GM20000 (cell line): ENCODE measurements around the gene LBHD1.

ENCODE experiments used
- DNase-seq: peaks from one replicate; pipeline ENCODE4 v3.0.0; 2012; ENCODE audit warnings: low spot score
- CTCF ChIP-seq: IDR thresholded peaks from 2 replicates; pipeline ENCODE4 v1.5.1; 2012; ENCODE audit warnings: mild to moderate bottlenecking, control low read depth; ENCODE audit errors: extremely low read depth, missing control alignments

The LBHD1 gene

GRCh38 chr11:62688491-62688890 is 16.4 kb upstream of the LBHD1 start:
- TF ChIP-seq CTCF: no peak
- no peak for DNase-seq

GRCh38 chr11:62687508-62688396 is 15.7 kb upstream of the LBHD1 start:
- no peak for DNase-seq

DNA sequence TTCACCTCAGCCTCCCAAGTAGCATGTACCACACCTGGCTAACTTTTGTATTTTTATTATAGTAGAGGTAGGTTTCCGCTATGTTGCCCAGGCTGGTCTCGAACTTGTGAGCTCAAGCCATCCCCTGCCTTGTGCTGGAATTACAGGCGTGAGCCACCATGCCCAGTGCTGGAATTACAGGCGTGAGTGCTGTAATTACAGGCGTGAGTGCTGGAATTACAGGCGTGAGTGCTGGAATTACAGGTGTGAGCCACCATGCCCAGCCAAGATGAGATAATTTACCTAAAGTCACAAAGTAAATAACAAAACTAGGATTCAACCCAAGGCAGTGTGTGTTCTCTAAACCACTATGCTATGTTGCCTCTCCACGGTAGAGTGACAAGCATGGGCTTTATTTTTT is 10.5 kb upstream of the LBHD1 start:
- no peak for TF ChIP-seq CTCF
- no peak for DNase-seq

More at GRCh38 chr11:62687508-62688396, 15.7 kb upstream of the LBHD1 start:
- no peak for TF ChIP-seq CTCF

DNA sequence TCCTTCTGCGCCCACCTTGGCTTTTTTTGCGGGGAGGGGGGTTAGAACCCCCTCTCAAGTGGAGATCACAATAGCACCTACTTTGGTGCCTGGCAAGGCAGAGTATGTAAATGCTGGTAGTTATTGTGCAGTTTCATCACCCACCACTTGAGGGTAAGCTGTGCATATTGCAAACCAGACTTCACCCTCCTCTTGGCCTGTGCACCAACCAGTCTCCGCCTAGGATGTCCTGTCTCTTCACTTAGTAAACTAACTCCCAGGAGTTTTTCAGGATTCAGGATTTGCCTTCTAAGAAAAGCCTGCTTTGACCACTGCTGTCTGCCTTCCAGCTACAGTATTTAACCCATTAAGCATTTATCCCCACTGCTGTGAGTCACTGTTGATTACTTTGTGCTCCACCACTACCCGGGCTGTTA is 8.8 kb upstream of the LBHD1 start:
- peak; percentile 38 for TF ChIP-seq CTCF
- DNase-seq: peak; percentile 73

DNA sequence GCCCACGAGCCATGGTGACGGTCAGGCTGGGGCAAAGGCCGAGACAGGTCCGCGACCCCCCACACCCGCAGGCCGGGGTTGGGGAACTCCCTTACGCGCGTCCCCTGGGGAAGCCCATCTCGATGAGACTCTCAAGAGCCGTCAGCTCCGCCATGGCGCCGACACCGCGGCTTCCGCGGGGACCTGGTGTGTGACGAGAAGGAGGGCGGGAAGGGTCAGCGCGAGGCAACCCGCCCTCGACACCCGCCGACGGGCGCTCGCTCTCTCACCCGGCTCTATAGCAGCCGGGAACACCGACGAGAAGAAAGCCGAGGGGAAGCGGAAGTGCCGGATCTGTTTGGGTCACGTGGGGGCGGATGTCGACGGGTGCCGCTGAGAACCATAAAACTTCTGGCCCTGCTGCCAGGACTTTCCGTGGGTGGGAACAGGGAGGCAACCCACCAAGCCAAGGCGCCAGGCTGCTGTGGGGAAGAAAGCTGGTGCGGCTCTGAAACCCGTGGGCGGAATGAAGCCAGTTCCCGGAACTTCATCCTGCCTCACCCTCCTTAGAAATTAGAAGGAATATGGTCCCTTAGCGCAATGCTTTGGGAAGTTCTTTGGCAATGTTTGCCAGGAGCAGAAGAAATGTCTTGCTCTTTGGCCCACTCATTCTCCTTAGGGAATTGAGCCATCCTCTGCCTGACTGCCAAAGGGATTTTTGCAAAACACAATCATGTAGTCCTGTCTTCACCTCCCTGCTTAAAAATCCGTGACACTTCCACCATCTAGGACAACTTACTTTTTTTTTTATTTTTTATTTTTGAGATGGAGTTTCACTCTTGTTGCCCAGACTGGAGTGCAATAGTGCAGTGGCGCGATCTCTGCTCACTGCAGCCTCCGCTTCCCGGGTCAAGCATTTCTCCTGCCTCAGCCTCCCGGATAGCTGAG is 7.0 kb upstream of the LBHD1 start, which contains the start of gene UBXN1:
UBXN1 (minus strand) TSS at position 304 of the 927 bp plus-strand sequence; CDS start at position 154, 150 bp downstream.
- no peak for TF ChIP-seq CTCF
- DNase-seq: peak; percentile 92

- DNase-seq: no peak
- TF ChIP-seq CTCF: no peak
These were observed 6.3 kb upstream of the LBHD1 start for GRCh38 chr11:62678433-62678769.

DNA sequence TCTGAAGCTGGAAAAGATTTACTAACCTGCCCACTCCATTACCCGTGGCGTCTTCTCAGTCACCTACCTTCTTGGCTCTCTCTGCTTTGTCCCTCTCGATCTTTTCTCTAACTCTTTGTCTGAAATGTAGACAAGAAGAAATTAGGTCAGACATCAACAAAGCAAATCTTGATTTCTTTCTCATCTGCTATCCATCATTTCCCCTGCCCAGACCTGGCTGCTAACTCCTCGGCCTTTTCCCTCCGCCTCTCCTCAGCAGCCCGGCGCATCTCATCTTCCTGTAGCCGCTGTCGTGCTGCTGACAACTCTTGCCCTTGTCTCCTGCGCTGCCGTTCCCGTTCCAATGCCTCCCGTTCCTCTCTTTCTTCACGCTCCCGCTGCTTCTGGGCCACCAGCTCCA is 5.6 kb upstream of the LBHD1 start:
- no peak for DNase-seq
- no peak for TF ChIP-seq CTCF
